Nephron progenitor cell (in vitro differentiated cells): ENCODE results near the gene ERRFI1.

ENCODE experiments used
- DNase-seq: peaks from one replicate; pipeline ENCODE4 v3.0.0; 2021
- H3K27ac Mint-ChIP-seq: 2 replicates; pipeline ENCODE4 v1.8.0; 2021; ENCODE audit warnings: mild to moderate bottlenecking, moderate library complexity, mixed read lengths
- H3K27me3 Mint-ChIP-seq: 2 replicates; pipeline ENCODE4 v1.8.0; 2021; ENCODE audit warnings: mild to moderate bottlenecking, low read depth, mixed read lengths; ENCODE audit not compliant: poor library complexity
- H3K36me3 Mint-ChIP-seq: 2 replicates; pipeline ENCODE4 v1.8.0; 2021; ENCODE audit warnings: low read depth, mixed read lengths
- H3K4me1 Mint-ChIP-seq: 2 replicates; pipeline ENCODE4 v1.8.0; 2021; ENCODE audit warnings: mixed read lengths
- H3K4me3 Mint-ChIP-seq: 2 replicates; pipeline ENCODE4 v1.8.0; 2021; ENCODE audit warnings: mild to moderate bottlenecking, moderate library complexity, mixed read lengths
- H3K9me3 Mint-ChIP-seq: 2 replicates; pipeline ENCODE4 v1.8.0; 2021; ENCODE audit warnings: mild to moderate bottlenecking, moderate library complexity, mixed read lengths
- TF ChIP-seq, protein P1 (sequence below): fragments of 200-600 bp; sonication (generic); IDR thresholded peaks from 2 replicates; pipeline ENCODE4 v1.5.0; 2021; ENCODE audit warnings: antibody characterized with exemption

ERRFI1 gene

DNA sequence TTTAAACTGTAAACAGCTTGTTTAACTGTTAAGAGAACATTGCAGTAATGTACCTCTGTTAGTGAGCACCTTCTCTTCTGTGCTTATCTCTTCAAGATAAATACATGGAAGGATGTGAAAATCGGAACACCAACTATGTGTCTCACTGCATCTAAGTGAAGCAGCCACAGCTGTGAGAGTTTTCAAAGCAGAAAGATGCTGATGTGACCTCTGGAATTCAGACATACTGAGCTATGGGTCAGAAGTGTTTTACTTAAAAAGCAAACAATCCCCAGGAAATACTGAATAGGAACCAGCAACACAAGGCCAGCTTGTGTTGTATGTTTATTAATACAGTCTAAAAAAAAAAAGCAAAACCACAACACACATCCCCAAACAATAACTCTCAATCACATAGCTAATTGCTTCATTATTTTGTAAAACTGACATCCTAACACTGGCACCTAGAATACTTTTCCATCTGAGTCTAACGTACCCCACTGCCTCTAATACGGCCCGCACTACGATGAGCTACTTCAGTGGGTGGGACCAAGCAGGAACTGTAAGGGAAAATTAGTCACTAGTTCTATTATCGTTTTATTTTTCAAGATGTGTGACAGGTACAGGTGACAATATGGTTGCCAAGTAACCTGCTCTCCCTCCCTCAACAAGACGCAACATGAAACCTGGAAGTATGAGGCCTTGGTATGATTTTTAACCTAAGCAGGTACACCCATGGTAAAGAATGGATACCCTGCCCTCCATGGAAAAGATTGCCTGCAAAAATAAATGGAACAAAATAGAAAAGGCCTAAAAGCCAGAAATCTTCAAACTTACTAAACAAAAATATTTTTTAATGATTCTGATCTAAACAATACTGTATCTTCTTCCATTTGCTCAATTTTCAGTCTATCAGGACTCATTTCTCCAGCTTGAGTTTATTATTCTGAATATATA lies 13.9 kb downstream of the ERRFI1 start:
- no peak for DNase-seq
- Mint-ChIP-seq H3K9me3 (no peaks in the 10 kb centered on the region), H3K4me1 (peaks cover 29% of the 10 kb centered on the region), H3K36me3 (peaks cover 20% of the 10 kb centered on the region), H3K27me3 (no peaks in the 10 kb centered on the region), H3K4me3 (no peak overlapping the region), H3K27ac (no peak overlapping the region)
- TF ChIP-seq, protein P1, sequence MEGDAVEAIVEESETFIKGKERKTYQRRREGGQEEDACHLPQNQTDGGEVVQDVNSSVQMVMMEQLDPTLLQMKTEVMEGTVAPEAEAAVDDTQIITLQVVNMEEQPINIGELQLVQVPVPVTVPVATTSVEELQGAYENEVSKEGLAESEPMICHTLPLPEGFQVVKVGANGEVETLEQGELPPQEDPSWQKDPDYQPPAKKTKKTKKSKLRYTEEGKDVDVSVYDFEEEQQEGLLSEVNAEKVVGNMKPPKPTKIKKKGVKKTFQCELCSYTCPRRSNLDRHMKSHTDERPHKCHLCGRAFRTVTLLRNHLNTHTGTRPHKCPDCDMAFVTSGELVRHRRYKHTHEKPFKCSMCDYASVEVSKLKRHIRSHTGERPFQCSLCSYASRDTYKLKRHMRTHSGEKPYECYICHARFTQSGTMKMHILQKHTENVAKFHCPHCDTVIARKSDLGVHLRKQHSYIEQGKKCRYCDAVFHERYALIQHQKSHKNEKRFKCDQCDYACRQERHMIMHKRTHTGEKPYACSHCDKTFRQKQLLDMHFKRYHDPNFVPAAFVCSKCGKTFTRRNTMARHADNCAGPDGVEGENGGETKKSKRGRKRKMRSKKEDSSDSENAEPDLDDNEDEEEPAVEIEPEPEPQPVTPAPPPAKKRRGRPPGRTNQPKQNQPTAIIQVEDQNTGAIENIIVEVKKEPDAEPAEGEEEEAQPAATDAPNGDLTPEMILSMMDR, result no peak

DNA sequence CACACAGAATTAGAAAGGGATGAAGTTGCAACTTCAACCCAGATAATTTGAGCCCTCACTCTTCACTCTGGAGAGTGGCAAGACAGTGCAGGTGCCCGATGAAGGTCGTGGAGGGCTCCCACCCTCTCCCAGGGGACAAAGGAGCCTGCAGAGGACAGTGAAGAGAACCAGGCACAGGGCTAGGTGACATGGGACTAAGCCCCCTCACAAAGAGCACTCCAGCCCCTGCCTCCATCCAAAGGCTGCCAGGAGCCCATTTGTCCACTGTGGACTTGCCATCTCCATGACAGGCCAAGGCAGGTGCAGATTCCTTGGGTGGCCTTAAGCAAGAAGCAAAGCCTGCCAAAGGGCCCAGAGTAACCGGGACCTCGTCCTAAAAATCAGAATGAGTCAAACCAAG lies 15.1 kb downstream of the ERRFI1 start:
- no peaks in the 10 kb centered on the region for H3K9me3 Mint-ChIP-seq
- TF ChIP-seq, protein P1, result no peak
- H3K36me3 Mint-ChIP-seq, result peaks cover 20% of the 10 kb centered on the region
- H3K27me3 Mint-ChIP-seq, result no peaks in the 10 kb centered on the region
- H3K27ac Mint-ChIP-seq, result no peak overlapping the region
- H3K4me3 Mint-ChIP-seq, result no peak overlapping the region
- DNase-seq, result no peak
- H3K4me1 Mint-ChIP-seq, result peaks cover 26% of the 10 kb centered on the region

DNA sequence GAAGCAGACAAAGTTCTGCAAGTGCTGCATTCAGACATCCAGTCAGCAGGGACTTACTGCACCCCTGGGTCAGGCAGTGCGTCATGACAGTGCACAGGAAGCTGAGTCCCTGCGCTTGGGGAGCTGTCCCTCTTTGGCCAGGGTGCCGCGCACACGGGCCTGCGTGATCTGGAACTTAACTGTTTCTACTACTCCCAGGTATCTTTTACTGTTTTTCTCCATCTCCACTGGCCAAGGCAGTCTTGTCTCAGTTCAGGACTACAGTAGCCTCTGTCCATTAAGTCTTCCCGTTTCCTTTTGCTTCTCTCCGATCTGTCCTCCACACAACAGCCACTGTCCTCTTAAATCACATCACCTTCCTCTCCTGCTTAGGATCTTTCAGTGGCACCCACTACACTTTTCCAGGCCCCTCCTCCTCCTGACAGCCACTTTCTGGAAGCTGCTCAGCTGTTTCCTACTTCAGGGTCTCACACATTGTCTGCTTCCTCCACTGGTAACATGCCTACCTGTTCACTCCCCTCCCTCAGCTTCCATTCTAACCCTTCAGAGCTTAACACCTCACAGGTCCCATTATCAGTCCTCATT lies 15.9 kb downstream of the ERRFI1 start:
- Mint-ChIP-seq H3K4me3 (no peak overlapping the region), H3K36me3 (peaks cover 20% of the 10 kb centered on the region), H3K4me1 (peaks cover 23% of the 10 kb centered on the region), H3K27ac (peak overlapping the region; percentile 6), H3K27me3 (no peaks in the 10 kb centered on the region), H3K9me3 (no peaks in the 10 kb centered on the region)
- DNase-seq, result no peak
- TF ChIP-seq, protein P1, result no peak

DNA sequence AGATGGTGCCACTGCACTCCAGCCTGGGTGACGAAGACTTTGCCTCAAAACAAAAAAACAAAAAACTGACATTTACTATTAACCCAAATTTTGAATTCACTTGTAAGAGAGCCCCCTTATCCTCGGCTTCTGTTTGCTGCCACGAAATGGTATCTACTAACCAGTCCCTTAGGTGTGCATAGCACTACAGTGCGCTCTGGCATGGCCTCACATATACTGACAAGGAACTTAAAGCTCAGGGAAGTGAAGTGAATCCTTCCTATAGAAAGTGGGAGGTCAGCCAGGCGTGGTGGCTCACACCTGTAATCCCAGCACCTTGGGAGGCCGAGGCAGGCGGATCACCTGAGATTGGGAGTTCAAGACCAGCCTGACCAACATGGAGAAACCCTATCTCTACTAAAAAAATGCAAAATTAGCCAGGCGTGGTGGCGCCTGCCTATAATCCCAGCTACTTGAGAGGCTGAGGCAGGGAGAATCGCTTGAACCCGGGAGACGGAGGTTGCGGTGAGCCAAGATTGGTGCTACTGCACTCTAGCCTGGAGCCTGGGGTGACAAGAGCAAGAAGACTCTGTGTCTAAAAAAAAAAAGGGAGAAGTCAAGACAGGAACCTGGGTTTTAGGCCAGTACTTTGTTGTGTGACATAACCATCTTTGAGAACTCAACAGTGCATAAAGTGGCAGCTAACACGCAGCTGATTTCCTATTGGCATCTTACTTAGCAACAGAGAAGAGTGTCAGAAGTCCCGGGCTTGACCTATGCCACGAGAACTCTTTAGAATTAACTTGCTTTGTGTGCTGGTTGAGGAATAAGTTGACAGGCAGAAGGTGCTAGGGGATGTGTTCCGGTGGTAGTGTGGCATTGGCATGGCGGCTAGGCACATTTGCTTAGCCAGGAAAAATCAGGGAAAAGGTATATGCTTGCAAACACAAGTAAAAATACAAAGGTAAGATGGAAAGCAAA lies 16.8 kb downstream of the ERRFI1 start:
- peaks cover 28% of the 10 kb centered on the region for H3K4me1 Mint-ChIP-seq
- DNase-seq, result no peak
- TF ChIP-seq, protein P1, result no peak
- no peaks in the 10 kb centered on the region for H3K27me3 Mint-ChIP-seq
- H3K36me3 Mint-ChIP-seq, result peaks cover 14% of the 10 kb centered on the region
- no peak overlapping the region for H3K27ac Mint-ChIP-seq
- no peak overlapping the region for H3K4me3 Mint-ChIP-seq
- no peaks in the 10 kb centered on the region for H3K9me3 Mint-ChIP-seq

DNA sequence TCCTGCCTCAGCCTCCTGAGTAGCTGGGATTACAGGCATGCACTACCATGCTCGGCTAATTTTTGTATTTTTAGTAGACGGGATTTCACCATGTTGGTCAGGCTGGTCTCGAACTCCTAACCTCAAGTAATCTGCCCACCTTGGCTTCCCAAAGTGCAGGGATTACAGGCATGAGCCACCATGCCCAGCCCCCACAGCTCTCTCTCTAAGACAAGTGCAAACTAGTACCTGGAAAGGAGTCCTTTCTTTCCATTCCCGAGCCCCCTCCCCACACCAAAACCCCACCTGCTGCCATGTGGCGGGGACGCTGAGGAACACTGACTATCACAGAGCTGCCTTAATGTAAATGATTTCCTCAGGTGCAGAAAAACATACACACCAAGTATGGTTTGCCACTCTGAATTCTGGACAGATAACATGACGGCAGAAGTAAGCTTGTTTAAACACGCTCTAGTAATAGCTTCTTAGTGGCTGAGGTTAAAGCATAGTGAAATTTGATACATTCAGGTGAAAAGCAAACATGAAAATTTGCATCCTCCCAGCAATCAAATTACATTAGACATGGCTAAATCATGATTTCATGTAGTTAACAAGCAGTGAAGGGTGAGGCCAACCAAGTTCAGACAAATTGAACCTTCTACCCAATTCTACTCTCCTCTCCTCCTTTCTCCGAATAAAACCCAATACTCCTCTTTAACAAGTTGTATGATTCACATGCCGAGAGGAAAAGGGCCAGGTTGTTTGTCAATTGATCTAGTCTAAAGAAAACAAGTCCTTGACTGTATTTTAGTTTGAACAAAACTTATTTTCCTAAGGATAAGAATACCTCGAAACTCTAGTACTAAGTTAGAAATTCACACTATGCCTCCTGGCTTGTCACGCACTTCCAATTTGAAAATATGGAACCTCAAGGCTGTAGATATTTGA lies 19.8 kb downstream of the ERRFI1 start:
- DNase-seq, result no peak
- TF ChIP-seq, protein P1, result no peak
- Mint-ChIP-seq H3K27ac (peak overlapping the region; percentile 54), H3K4me1 (peaks cover 47% of the 10 kb centered on the region), H3K36me3 (no peaks in the 10 kb centered on the region), H3K9me3 (no peaks in the 10 kb centered on the region), H3K4me3 (no peak overlapping the region), H3K27me3 (no peaks in the 10 kb centered on the region)
